ENCODE data around the gene TSHZ2.

The TSHZ2 gene

GRCh38 chr20:53258741-53259140, 286.6 kb downstream of the TSHZ2 start:
- Histone ChIP-seq H3K36me3 (ENCODE audit: control insufficient read depth, insufficient read depth, low read length) (no peaks in the 10 kb centered on the region), H3K4me3 (replicated peaks; ENCODE audit: low read depth, low read length) (no peak overlapping the region), H3K27me3 (replicated peaks; ENCODE audit: control insufficient read depth, insufficient read depth, low read length) (no peaks in the 10 kb centered on the region)
- no peak for TF ChIP-seq CTCF (IDR thresholded peaks at IDR 0.05; ENCODE audit: insufficient read depth, low read length, poor library complexity, severe bottlenecking)
- DNase-seq (ENCODE audit: extremely low read depth, insufficient read length), result no peak

GRCh38 chr20:53260168-53260567, 288.0 kb downstream of the TSHZ2 start:
- Histone ChIP-seq H3K4me3 (replicated peaks; ENCODE audit: low read depth, low read length) (no peak overlapping the region), H3K36me3 (ENCODE audit: control insufficient read depth, insufficient read depth, low read length) (no peaks in the 10 kb centered on the region), H3K27me3 (replicated peaks; ENCODE audit: control insufficient read depth, insufficient read depth, low read length) (no peaks in the 10 kb centered on the region)
- TF ChIP-seq CTCF (IDR thresholded peaks at IDR 0.05; ENCODE audit: insufficient read depth, low read length, poor library complexity, severe bottlenecking), result no peak
- DNase-seq (ENCODE audit: extremely low read depth, insufficient read length), result no peak

- no peak overlapping the region for H3K4me3 ChIP-seq (replicated peaks; ENCODE audit: low read depth, low read length)
- no peak for DNase-seq (ENCODE audit: extremely low read depth, insufficient read length)
- no peaks in the 10 kb centered on the region for H3K27me3 ChIP-seq (replicated peaks; ENCODE audit: control insufficient read depth, insufficient read depth, low read length)
- TF ChIP-seq CTCF (IDR thresholded peaks at IDR 0.05; ENCODE audit: insufficient read depth, low read length, poor library complexity, severe bottlenecking), result no peak
- no peaks in the 10 kb centered on the region for H3K36me3 ChIP-seq (ENCODE audit: control insufficient read depth, insufficient read depth, low read length)
These were observed 288.4 kb downstream of the TSHZ2 start for GRCh38 chr20:53260591-53260990.

- no peak for TF ChIP-seq CTCF (IDR thresholded peaks at IDR 0.05; ENCODE audit: insufficient read depth, low read length, poor library complexity, severe bottlenecking)
- no peak overlapping the region for H3K4me3 ChIP-seq (replicated peaks; ENCODE audit: low read depth, low read length)
- H3K36me3 ChIP-seq (ENCODE audit: control insufficient read depth, insufficient read depth, low read length), result no peaks in the 10 kb centered on the region
- no peaks in the 10 kb centered on the region for H3K27me3 ChIP-seq (replicated peaks; ENCODE audit: control insufficient read depth, insufficient read depth, low read length)
- DNase-seq (ENCODE audit: extremely low read depth, insufficient read length), result no peak
These were observed 290.2 kb downstream of the TSHZ2 start for GRCh38 chr20:53262365-53262764.

GRCh38 chr20:53263554-53264438, 291.6 kb downstream of the TSHZ2 start:
- Histone ChIP-seq H3K4me3 (replicated peaks; ENCODE audit: low read depth, low read length) (no peak overlapping the region), H3K27me3 (replicated peaks; ENCODE audit: control insufficient read depth, insufficient read depth, low read length) (no peaks in the 10 kb centered on the region), H3K36me3 (ENCODE audit: control insufficient read depth, insufficient read depth, low read length) (no peaks in the 10 kb centered on the region)
- no peak for TF ChIP-seq CTCF (IDR thresholded peaks at IDR 0.05; ENCODE audit: insufficient read depth, low read length, poor library complexity, severe bottlenecking)
- DNase-seq (ENCODE audit: extremely low read depth, insufficient read length), result no peak
